ENCODE measurements around the gene IDH3G.

The IDH3G gene

DNA sequence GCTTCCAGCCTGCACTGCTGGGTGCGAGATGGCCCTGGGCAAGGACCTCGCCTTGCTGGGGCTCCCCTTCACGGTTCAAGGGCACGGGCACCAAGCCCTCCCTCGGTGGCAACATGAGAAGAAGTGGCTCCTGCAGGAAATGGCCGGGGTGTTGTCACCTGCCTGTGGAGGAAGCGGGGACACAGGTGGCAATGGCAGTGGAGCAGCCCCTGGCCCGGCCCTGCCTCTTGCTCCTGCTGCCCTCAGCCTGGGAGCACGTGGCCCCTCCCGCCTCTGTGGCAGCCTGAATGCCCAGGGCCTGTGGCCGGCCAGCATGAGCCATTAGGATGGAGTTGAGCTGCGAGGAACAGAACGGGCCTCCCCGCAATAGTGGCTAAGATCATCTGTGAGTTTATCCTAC lies 52.7 kb downstream of the IDH3G start (continued):
- TF ChIP-seq, protein P1, sequence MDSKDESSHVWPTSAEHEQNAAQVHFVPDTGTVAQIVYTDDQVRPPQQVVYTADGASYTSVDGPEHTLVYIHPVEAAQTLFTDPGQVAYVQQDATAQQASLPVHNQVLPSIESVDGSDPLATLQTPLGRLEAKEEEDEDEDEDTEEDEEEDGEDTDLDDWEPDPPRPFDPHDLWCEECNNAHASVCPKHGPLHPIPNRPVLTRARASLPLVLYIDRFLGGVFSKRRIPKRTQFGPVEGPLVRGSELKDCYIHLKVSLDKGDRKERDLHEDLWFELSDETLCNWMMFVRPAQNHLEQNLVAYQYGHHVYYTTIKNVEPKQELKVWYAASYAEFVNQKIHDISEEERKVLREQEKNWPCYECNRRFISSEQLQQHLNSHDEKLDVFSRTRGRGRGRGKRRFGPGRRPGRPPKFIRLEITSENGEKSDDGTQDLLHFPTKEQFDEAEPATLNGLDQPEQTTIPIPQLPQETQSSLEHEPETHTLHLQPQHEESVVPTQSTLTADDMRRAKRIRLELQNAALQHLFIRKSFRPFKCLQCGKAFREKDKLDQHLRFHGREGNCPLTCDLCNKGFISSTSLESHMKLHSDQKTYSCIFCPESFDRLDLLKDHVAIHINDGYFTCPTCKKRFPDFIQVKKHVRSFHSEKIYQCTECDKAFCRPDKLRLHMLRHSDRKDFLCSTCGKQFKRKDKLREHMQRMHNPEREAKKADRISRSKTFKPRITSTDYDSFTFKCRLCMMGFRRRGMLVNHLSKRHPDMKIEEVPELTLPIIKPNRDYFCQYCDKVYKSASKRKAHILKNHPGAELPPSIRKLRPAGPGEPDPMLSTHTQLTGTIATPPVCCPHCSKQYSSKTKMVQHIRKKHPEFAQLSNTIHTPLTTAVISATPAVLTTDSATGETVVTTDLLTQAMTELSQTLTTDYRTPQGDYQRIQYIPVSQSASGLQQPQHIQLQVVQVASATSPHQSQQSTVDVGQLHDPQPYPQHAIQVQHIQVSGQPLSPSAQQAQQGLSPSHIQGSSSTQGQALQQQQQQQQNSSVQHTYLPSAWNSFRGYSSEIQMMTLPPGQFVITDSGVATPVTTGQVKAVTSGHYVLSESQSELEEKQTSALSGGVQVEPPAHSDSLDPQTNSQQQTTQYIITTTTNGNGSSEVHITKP (tag by site-specific recombination; IDR thresholded peaks at IDR 0.05), result no peak
- no peak for TF ChIP-seq ZNF423 (tag by site-specific recombination; IDR thresholded peaks at IDR 0.05)

DNA sequence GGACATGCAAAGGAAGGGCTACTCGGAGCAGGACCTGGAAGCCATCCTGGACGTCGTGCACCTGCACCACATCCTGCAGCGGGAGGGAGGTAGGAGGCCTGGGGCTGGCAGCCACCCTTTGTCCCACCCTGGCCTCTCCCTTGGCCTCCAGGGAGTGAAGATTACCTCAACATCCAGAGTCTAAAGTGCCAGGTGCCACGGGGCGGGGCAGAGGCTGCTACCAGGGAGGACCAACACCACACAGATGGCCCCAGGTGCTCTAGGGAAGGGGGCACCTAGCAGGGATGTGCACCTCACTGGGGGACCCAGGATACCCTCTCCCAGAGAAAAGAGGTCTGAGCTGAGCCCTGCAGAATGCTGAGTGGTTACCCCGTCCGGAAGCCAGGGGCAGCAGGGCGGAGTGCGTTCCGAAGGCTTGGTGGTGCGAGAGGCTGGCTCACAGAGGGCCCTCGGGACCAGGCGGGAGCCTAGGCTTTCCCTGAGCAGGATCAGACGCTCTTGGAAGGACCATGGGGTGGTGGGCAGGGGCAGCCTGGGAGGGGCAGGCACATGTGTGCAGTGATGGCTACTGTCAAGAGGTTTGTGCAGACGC lies 53.4 kb downstream of the IDH3G start:
- H3K27ac ChIP-seq (ENCODE audit: extremely low read depth, low read depth, low read length), result no peak overlapping the region
- no peaks in the 10 kb centered on the region for H3K4me1 ChIP-seq (ENCODE audit: control insufficient read depth, insufficient read depth, low read length)
- TF ChIP-seq SETDB1 (IDR thresholded peaks at IDR 0.05; ENCODE audit: insufficient read length, low read length), result no peak
- peak; percentile 92 for TF ChIP-seq KLF1 (tag by site-specific recombination; IDR thresholded peaks at IDR 0.05)
- no peak for TF ChIP-seq ZNF549 (tag by site-specific recombination; IDR thresholded peaks at IDR 0.05)
- TF ChIP-seq, protein P2, sequence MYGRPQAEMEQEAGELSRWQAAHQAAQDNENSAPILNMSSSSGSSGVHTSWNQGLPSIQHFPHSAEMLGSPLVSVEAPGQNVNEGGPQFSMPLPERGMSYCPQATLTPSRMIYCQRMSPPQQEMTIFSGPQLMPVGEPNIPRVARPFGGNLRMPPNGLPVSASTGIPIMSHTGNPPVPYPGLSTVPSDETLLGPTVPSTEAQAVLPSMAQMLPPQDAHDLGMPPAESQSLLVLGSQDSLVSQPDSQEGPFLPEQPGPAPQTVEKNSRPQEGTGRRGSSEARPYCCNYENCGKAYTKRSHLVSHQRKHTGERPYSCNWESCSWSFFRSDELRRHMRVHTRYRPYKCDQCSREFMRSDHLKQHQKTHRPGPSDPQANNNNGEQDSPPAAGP (tag by site-specific recombination; IDR thresholded peaks at IDR 0.05), result 0 out of 2 replicates have a peak, but pooled peaks have one; percentile 50
- TF ChIP-seq ZNF112 (tag by site-specific recombination; IDR thresholded peaks at IDR 0.05), result no peak
- TF ChIP-seq, protein P3, sequence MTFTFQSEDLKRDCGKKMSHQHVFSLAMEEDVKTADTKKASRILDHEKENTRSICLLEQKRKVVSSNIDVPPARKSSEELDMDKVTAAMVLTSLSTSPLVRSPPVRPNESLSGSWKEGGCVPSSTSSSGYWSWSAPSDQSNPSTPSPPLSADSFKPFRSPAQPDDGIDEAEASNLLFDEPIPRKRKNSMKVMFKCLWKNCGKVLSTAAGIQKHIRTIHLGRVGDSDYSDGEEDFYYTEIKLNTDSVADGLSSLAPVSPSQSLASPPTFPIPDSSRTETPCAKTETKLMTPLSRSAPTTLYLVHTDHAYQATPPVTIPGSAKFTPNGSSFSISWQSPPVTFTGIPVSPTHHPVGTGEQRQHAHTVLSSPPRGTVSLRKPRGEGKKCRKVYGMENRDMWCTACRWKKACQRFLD (tag by site-specific recombination; IDR thresholded peaks at IDR 0.05), result no peak
- CTCF ChIA-PET, result interaction anchor here (0.7 kb wide), 1 partner anchor 33 kb away, joined by 3 read pairs; no protein-coding TSS in a partner anchor
- H3K36me3 ChIP-seq (ENCODE audit: control insufficient read depth in 2 of 2, insufficient read depth in 1 of 2, low read length in 2 of 2), result peaks cover 0 to 25% of the 10 kb centered on the region in 2 experiments; a peak in 1 of 3 replicates
- H3K9me3 ChIP-seq (ENCODE audit: control insufficient read depth, insufficient read depth, low read depth, low read length), result no peaks in the 10 kb centered on the region
- POLR2A ChIA-PET, result no interaction called here
- no peak overlapping the region for H3K4me3 ChIP-seq (ENCODE audit: low read depth, low read length)

DNA sequence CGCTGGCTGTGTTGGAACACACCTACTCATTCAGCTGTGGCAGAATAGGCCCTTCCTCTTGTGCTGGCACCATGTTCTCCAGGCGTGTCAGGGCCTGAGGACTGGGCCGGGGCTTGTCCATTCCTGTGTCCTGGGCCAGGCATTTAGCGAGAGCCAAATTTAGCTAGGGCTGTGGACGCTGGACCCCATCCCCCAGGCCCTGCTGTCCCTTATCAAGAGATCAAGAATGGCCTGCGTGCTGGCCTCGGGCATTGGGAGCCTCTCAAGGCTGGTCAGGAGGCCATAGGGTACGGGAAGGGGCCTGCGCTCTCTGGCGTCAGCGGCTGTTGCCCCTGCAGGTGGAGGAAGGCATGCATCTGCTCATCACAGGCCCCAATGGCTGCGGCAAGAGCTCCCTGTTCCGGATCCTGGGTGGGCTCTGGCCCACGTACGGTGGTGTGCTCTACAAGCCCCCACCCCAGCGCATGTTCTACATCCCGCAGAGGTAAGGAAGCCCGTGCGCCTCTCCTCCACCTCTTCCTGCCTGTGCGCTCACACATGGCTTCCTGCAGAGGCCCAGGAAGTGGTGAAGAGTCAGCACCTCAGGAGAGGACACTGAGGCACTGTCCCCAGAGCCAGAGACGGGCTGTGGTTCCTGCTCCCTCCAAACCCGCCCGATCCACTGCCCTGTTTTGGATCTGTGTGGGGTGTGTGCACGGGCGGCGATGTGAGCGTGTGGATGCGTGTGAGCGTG lies 54.3 kb downstream of the IDH3G start:
- no peak overlapping the region for H3K27ac ChIP-seq (ENCODE audit: extremely low read depth, low read depth, low read length)
- peaks cover 0 to 25% of the 10 kb centered on the region in 2 experiments; a peak in 1 of 3 replicates for H3K36me3 ChIP-seq (ENCODE audit: control insufficient read depth in 2 of 2, insufficient read depth in 1 of 2, low read length in 2 of 2)
- ChIA-PET CTCF (interaction anchor here (0.7 kb wide), 1 partner anchor 32 kb away, joined by 3 read pairs; no protein-coding TSS in a partner anchor), POLR2A (no interaction called here)
- H3K4me1 ChIP-seq (ENCODE audit: control insufficient read depth, insufficient read depth, low read length), result no peaks in the 10 kb centered on the region
- no peaks in the 10 kb centered on the region for H3K9me3 ChIP-seq (ENCODE audit: control insufficient read depth, insufficient read depth, low read depth, low read length)
- H3K4me3 ChIP-seq (ENCODE audit: low read depth, low read length), result no peak overlapping the region
- TF ChIP-seq ZNF521 (tag by site-specific recombination; IDR thresholded peaks at IDR 0.05), result no peak
- TF ChIP-seq ZBTB17 (tag by site-specific recombination; IDR thresholded peaks at IDR 0.05), result no peak
- TF ChIP-seq ZNF426 (tag by site-specific recombination; IDR thresholded peaks at IDR 0.05), result no peak
- no peak for TF ChIP-seq ZNF214 (tag by site-specific recombination; IDR thresholded peaks at IDR 0.05; ENCODE audit: borderline replicate concordance)
- TF ChIP-seq ZBTB48 (tag by site-specific recombination; IDR thresholded peaks at IDR 0.05), result no peak
- no peak for TF ChIP-seq WT1 (tag by site-specific recombination; IDR thresholded peaks at IDR 0.05)
- no peak for TF ChIP-seq ZNF670 (tag by site-specific recombination; IDR thresholded peaks at IDR 0.05; ENCODE audit: low read depth)
- no peak for TF ChIP-seq ZNF514 (tag by site-specific recombination; IDR thresholded peaks at IDR 0.05)
- no peak for TF ChIP-seq ZNF239 (tag by site-specific recombination; IDR thresholded peaks at IDR 0.05)
- TF ChIP-seq, protein P2 (tag by site-specific recombination; IDR thresholded peaks at IDR 0.05), result no peak
- TF ChIP-seq, protein P4, sequence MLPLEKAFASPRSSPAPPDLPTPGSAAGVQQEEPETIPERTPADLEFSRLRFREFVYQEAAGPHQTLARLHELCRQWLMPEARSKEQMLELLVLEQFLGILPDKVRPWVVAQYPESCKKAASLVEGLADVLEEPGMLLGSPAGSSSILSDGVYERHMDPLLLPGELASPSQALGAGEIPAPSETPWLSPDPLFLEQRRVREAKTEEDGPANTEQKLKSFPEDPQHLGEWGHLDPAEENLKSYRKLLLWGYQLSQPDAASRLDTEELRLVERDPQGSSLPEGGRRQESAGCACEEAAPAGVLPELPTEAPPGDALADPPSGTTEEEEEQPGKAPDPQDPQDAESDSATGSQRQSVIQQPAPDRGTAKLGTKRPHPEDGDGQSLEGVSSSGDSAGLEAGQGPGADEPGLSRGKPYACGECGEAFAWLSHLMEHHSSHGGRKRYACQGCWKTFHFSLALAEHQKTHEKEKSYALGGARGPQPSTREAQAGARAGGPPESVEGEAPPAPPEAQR (tag by site-specific recombination; IDR thresholded peaks at IDR 0.05), result no peak
- no peak for TF ChIP-seq KLF10 (tag by site-specific recombination; IDR thresholded peaks at IDR 0.05)
- TF ChIP-seq ZNF837 (tag by site-specific recombination; IDR thresholded peaks at IDR 0.05), result no peak
- no peak for TF ChIP-seq ZNF473 (tag by site-specific recombination; IDR thresholded peaks at IDR 0.05)
- no peak for TF ChIP-seq ZNF311 (tag by site-specific recombination; IDR thresholded peaks at IDR 0.05; ENCODE audit: borderline replicate concordance)

All from HEK293 (cell line).